ENCODE measurements around the gene OPRD1.

OPRD1 gene

DNA sequence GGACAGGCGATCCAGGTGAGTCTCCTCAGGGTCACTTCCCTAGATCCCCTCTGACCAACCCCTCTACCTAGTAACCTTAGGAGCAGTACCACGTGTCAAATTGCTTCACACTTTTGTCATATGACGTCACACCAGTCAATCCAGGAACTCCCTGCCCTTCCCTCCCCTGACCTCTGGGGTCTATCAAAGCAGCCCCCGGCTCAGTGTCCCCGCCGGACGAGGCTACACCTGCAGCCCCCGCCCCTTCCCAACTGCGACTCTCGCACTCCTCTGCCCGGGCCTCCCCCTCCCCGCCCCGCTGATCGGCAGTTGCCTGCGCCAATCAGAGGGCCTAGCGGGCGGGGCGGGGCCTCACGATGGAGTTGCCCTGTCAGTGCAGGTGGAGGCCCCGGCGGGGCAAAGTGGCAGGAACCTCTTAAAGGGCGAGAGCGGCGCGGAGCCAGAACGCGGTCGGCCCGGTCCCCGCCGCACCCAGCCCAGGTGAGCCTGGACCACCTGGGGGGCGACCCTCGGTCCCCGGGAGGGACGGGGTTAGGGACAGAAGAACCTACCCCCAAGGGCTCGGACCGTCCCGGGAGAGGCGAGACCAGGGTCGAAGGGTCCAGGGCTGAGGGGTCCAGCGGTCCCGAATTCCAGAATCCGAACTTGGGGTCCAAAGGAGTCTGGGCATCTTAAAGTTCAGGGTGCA, 74.9 kb downstream of the OPRD1 start:
- FAIRE-seq, result no peak

GRCh38 chr1:28887419-28887834, 75.5 kb downstream of the OPRD1 start:
- no peak for FAIRE-seq

DNA sequence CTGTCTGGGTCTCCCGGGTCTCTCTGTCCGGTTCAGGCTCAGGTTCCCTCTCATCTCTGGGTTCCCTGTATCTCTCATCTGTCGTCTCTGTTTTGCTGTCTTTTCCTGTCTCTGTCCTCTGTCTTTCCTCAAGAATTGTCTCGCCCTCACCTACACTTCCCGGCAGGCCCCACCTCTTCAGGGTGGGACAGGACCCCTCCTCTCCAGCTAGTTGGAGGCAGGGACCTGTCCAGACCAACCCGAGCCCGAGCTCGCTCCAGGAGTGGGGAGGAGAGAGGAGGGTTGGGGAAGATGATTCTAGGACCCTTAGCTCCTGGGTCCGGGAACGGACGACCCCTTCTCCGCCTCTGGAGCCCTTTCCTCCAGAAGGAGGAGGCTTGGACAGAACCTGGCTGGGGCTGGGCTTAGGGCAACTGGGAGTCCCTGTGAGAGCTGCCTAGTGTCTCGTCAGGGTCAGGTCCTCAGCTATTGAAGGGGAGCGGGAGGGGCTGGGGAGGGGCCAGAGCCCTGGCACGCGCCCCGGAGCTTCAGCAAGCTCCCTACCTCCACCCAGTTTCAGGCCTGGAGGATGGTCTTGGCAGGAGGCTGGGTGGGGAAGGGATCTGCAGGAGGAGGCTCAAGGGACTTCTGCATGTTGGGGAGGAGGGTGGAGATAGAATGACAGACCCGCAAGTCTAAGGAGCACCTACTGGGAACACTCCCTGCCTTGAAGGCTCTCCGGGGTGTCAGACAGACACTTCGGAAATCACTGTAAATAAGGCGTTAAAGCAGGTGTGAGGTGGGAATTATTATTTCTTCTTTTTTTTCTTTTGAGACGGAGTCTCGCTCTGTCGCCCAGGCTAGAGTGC, 76.1 kb downstream of the OPRD1 start:
- FAIRE-seq, result no peak

DNA sequence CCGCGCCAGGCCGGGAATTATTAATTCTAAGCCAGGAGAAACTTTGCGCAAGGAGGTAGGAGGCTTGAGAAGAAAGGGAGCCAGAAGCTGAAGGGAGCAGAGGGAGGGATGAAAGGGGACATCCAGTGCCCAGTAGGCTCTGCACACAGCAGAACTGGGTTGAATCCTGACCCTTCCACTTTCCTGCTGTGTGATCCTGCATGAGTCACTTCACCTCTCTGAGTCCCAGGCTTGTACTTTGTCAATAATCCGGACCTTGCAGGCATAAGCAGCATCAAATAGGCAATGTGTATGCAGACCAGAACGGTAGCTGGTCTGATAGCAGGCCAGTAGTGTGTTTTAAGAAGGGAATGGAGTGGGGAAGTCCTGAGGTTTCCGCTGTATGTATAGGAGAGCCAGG, 76.9 kb downstream of the OPRD1 start:
- no peak for FAIRE-seq

DNA sequence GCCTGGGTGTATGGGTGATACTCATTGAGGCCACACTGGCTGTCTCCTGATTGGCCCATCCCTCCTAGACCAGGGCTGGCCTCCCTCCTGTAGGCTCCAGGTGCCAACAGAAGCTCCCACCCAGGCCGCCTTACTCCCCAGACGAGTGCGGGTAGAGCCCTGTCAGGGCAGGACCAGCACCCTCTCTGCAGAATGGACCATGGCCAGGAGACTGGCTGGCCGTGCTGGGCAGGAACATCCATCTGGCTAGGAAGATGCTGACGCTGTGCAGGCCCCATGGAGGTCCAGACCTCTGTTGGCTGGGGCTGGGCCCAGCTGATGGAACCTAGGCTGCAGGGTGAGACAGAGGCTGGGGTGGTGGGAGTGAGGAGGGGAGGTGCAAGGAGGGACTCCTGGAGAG, 77.4 kb downstream of the OPRD1 start:
- FAIRE-seq, result no peak

- no peak for FAIRE-seq
Measured at GRCh38 chr1:28890435-28890834, 78.5 kb downstream of the OPRD1 start.

DNA sequence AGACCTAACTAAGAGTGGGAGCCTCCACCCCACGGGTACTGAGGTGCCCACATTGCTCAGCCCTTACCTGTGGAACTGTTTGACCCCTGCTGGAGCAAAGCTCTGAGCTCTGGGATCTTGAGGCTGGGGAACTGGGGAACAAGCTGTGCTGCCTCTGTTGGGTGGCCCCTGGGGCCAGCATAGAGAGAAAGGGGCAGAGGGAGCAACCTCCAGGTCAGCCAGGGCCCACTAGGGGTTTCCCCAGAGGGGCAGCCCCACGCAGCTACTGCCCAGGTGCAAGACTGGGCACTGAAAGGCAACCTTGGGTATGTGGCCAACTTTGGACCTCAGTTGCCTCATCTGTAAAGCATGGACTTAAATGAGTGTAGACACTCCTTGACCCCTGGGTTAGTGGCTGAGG, 78.9 kb downstream of the OPRD1 start:
- no peak for FAIRE-seq

- no peak for FAIRE-seq
Measured at GRCh38 chr1:28891256-28891655, 79.3 kb downstream of the OPRD1 start.

DNA sequence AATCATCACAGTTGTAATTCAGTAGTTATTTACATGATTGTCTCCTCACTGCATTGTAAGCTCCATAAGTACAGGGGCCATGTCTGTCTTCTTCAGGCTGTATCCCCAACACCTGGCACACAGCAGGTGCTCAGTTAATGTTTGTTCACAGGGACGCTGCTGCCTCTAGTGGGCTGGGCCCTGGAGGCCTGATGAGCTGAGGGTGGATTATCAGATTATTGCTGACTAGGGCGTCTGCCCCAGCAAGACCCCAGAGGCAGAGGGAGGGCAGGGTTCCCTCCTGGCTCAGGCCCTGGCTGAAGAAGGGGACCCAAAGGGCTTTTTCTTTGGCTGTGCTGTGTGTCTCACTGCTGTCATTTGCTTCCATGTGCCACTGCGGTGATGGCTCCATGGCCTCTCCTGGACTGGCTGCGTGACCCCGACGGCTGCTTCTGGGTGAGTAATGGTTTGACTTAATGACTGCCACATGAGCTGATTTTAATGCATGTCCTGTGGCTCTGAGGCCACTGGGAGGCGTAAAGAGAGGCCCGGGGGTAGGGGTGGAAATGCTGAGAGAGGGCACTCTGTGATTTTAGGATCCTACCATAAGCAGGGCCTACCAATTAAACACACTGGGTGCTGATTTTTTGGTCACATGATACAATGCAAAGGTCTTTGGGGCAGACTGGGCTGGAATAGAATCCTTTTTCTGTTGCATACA, 81.6 kb downstream of the OPRD1 start:
- no peak for FAIRE-seq

GRCh38 chr1:28894785-28895184, 82.8 kb downstream of the OPRD1 start:
- no peak for FAIRE-seq

DNA sequence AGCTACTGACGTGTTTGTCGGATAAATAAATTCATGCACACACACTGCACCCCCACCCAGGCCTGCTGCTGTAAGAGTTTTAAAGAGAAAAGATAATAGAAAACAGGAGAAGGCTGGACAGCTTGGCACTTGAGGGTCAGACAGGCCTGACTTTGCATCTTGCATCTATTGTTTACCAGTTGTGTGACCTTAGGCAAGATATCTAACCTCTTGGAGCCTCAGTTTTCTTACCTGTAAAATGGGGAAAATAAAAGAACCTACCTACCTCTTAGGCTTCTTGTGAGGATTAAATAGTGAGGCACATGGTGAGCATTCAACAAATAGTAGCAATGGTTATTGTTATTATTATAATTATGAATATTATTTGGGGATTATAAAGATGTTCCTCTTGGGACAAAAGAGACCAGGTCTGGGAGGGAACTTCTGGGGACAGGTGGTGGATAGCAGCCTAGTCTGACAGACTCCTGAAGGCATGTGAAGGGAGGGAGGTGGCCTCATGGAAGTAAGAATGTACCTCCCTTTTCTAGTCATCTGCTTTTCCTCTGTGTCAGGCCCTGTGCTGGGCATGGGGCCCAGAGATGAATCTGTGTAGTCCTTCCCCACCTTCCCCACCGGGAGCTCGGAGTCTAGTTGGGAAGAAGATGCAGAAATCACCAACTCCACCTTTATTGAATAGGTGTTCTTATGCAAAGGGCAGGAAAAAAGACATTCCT, 84.1 kb downstream of the OPRD1 start:
- no peak for FAIRE-seq

GRCh38 chr1:28896609-28896986, 84.6 kb downstream of the OPRD1 start:
- no peak for FAIRE-seq

DNA sequence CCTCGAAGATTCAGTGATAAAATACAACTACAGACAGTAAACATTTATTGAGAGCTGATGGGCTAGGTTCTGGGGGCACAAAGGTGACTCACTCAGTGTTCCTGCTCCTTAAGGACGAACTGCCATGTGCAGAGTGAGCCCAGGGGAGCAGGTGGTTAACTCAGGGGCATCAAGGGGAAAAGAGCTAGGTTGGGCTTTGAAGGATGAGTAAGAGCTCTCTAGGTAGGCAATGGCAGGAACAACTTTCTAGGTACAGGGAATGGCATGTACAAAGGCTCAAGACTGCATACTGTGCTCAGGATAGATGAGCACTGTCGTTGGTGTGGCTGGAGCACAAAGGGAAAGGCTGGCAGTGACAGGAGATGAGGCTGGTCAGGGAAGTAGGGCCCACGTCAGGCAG, 85.8 kb downstream of the OPRD1 start:
- FAIRE-seq, result no peak

DNA sequence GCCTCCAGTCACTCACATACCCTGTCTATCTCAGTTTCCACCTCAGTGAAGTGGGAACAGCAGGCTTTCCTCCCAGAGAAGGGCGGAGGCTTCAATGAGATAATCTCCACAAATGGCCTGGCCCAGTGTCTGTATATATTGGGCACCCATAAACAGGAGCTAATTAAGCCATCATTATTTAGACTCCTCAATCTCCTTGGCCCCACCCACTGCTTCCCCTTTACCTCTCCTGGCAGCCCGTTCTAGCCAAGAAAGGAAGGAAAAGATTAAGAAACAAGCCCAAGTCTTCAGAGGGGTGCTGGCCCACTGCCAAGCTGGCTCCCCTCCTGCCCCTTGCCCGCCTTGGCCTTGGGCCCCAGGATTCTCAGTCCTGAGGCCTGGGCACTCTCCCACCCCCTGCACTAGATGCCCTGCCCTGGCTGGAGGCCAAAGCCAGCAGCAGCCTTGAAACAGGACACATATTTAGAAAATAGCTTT, 86.5 kb downstream of the OPRD1 start:
- FAIRE-seq, result no peak

DNA sequence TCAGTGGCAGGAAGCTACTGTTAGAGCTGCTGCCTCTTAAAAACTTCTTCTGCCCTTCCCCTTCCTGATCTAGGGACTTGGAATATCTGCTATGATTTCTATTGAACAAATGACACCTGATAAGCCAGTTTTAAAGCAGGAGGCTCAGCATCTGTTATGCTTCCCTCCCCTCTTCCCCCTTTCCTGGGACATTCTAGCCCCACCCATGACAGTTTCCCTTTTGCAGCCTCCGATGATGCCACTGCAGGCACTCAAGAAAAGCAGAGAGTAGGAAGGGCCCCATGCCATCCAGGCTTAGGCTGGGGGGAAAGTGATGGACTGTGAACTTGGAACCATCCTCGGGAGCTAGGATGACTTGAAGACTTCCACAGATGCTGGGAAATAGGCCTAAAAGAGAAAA, 87.3 kb downstream of the OPRD1 start:
- FAIRE-seq, result no peak

GRCh38 chr1:28900562-28900961, 88.6 kb downstream of the OPRD1 start:
- FAIRE-seq, result no peak

- FAIRE-seq, result no peak
Measured at GRCh38 chr1:28902738-28903137, 90.8 kb downstream of the OPRD1 start.

GRCh38 chr1:28905921-28906666, 94.1 kb downstream of the OPRD1 start:
- no peak for FAIRE-seq

GRCh38 chr1:28909198-28909597, 97.2 kb downstream of the OPRD1 start:
- FAIRE-seq, result no peak

DNA sequence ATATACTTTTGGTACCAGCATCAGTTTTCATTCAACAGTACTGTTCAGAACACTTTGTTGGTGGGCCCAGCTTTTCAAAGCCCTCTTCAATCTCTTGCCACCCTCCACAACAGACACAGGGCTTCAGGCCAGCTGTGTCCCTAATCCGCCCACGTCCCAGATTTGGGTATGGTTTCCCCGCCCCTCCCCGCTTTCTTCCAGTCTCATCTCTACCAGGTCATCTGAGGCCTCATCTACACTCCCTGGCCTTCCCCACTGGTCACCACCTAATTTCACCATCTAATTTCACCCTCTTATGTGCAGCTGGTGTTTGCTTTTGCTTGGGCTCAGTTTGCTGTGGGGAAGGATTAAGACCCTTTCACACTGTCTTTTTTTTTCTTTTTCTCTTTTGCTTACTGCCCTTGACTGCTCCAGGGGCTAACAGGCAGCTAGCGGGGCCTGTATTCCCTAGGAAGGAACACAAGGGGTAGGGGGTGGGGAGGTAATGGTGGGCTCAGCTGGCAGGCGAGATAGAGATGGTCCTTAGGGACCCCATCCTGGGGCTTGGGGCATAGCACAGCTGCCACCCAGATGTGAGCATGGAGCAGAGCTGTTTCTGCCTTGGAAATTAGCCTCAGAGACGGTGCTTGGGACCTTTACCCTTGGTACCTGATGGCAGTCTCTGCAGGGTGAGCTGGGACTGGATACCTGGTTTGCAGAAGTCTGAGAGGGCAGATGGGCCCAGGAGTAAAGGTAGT, 98.6 kb downstream of the OPRD1 start:
- FAIRE-seq, result no peak

- no peak for FAIRE-seq
Measured at GRCh38 chr1:28913786-28914227, 101.8 kb downstream of the OPRD1 start.
